Aorta (tissue), 5 donors: ENCODE measurements around the gene ETV3L. TPM values are rescaled to one million over a fixed set of nuclear protein-coding genes. Genes with fewer than 3 reads are reported as not detected.
"Not testable (repeated sequence)": the region's sequence is repeated elsewhere in the genome, so short reads cannot be mapped to it uniquely, and the experiment has no call there.

Experiments
- ATAC-seq: fragments of 200-7000 bp; cut with Tn5 transposase; one replicate; pipeline ENCODE4 v1.9.1; 2022; ENCODE audit warnings: moderate library complexity; ENCODE audit not compliant: low FRiP score
- DNase-seq, 2 donors: peaks; one replicate each; pipeline ENCODE4 v3.0.0-alpha.2; 2020
- H3K27ac ChIP-seq, 2 donors: one replicate each; pipeline ENCODE4 v1.5.1; 2013; ENCODE audit warnings: low read length in 2 of 2, mild to moderate bottlenecking in 2 of 2, moderate library complexity in 2 of 2, control low read depth in 1 of 2, inconsistent platforms in 1 of 2, low read depth in 1 of 2
- H3K27me3 ChIP-seq, 2 donors: one replicate each; pipeline ENCODE4 v1.6.1; 2013; ENCODE audit warnings: control low read depth in 1 of 2, low read length in 1 of 2, mild to moderate bottlenecking in 1 of 2, moderate library complexity in 1 of 2; ENCODE audit not compliant: insufficient read depth in 2 of 2, control insufficient read depth in 1 of 2
- H3K36me3 ChIP-seq, 2 donors: one replicate each; pipeline ENCODE4 v1.6.1; 2013; ENCODE audit warnings: control low read depth in 1 of 2, low read length in 1 of 2, mild to moderate bottlenecking in 1 of 2; ENCODE audit not compliant: insufficient read depth in 2 of 2, control insufficient read depth in 1 of 2
- H3K4me1 ChIP-seq, 2 donors: one replicate each; pipeline ENCODE4 v1.6.1; 2013; ENCODE audit warnings: low read length in 2 of 2, control low read depth in 1 of 2, mild to moderate bottlenecking in 1 of 2, moderate library complexity in 1 of 2; ENCODE audit not compliant: insufficient read depth in 2 of 2, control insufficient read depth in 1 of 2
- H3K4me3 ChIP-seq, 2 donors: one replicate each; pipeline ENCODE4 v1.5.1; 2013; ENCODE audit warnings: low read length in 2 of 2, control low read depth in 1 of 2, mild to moderate bottlenecking in 1 of 2
- H3K9me3 ChIP-seq: one replicate; pipeline ENCODE4 v1.6.1; 2013; ENCODE audit warnings: mild to moderate bottlenecking, low read length; ENCODE audit not compliant: control insufficient read depth
- WGBS, 2 donors: extraction: QIAGEN DNeasy Blood & Tissue Kit; methylation state at CpG; one replicate each; pipeline ENCODE4 v1.1.7; 2013; 5-methylcytosine and 5-hydroxymethylcytosine counted together
- intact Hi-C, 2 donors: fragments of 100-400 bp; cut with DNase I; formaldehyde crosslinking; loops; one replicate each; pipeline versions ENCODE4 v1.14.2 to v1.15.0; 2022
- polyA plus RNA-seq, 2 donors: library from polyadenylated mRNA; stranded (reverse); fragments of 200-250 nt; gene quantifications; one replicate each; pipeline ENCODE4 v1.2.3, GENCODE V29; 2013
- total RNA-seq, 2 donors: library from RNA; stranded (reverse); fragmentation: NEBNext Ultra II Directional; extraction: Animal tissue kit (Norgen Biotek cat#: 25700); gene quantifications; one replicate each; pipeline ENCODE4 v1.2.1, GENCODE V29; 2021
- donor health status: healthy with polysubstance abuse.
- donor health status: Bipolar disorder and iron deficiency.
- donor health status: DM: no; HTN: no; CAD: no.
- donor health status: DM: no; HTN: no; CAD: no.
- donor health status: DM: yes; HTN: yes; CAD: no.

Gene ETV3L
- total and polyA plus RNA-seq, 4 donors, result not detected

DNA sequence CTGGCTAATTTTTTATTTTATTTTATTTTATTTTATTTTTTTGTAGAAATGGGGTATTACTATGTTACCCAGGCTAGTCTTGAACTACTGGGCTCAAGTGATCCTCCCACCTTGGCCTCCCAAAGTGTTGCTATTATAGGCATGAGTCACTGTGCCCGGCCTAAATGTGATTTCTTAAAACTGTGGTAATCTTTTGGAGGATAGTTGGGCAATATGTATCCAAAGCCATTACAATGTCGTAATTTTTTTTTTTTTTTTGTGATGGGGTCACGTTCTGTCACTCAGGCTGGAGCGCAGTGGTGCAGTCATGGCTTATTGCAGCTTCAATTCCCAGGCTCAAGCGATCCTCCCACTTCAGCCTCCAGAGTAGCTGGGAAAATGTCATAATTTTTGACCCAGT is 14.2 kb downstream of the ETV3L start:
- H3K27ac ChIP-seq, result no peak overlapping the region
- no peaks in the 10 kb centered on the region for H3K9me3 ChIP-seq
- ATAC-seq (no peak), DNase-seq (no peak)
- peaks cover 0 to 2% of the 10 kb centered on the region in 2 donors for H3K27me3 ChIP-seq
- no peaks in the 10 kb centered on the region for H3K36me3 ChIP-seq
- no peak overlapping the region for H3K4me3 ChIP-seq
- WGBS, 2 donors, result 83 to 88% methylated on average over 5 of the region's 5 CpGs
- H3K4me1 ChIP-seq, result no peaks in the 10 kb centered on the region
- intact Hi-C loops, result no loop called here

DNA sequence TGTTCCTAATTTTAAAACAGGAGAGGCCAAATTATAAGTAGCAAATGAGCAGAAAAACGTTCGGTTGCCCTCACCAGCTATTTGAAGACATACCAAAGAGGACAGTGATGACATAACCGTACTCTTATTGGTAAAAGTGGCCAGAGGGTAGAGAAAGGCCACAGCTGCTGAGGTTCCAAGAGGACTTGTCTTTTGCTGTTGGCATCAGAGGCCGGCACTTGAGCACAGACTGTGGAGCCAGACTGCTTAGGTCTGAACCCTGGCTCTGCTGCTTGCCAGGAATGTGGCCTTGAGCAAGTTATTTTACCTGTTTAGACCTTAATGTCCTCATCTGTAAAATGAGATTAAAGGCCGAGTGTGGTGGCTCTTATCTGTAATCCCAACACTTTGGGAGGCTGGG is 14.9 kb downstream of the ETV3L start:
- WGBS, 2 donors, result 73 to 75% methylated on average over 5 of the region's 5 CpGs
- no peaks in the 10 kb centered on the region for H3K36me3 ChIP-seq
- ATAC-seq, result no peak
- H3K27me3 ChIP-seq, result peaks cover 0 to 2% of the 10 kb centered on the region in 2 donors
- no peak overlapping the region for H3K4me3 ChIP-seq
- no peak for DNase-seq
- no peak overlapping the region for H3K27ac ChIP-seq
- H3K9me3 ChIP-seq, result no peaks in the 10 kb centered on the region
- H3K4me1 ChIP-seq, result no peaks in the 10 kb centered on the region
- intact Hi-C loops, result no loop called here

DNA sequence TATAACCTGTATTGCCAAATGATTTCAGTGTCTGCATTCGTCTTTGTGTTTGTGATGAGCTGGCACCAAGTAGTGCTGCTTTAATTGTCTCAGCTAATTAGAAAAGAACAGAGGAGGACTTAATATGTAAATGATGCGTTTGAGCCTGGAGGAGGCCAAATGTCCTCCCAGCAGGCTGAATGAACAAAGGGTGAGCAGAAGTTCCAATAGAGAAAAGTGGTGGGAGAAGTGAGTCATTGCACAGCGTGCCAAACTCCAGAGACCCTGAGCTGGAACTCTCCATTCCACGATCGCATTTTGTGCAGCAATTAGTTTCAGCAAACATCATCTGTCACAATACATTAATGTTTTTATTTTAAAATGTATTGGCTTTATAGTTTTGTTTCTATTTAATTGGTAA is 17.9 kb downstream of the ETV3L start:
- WGBS, 2 donors, result 72 to 86% methylated on average over 5 of the region's 5 CpGs
- intact Hi-C loops, result no loop called here

DNA sequence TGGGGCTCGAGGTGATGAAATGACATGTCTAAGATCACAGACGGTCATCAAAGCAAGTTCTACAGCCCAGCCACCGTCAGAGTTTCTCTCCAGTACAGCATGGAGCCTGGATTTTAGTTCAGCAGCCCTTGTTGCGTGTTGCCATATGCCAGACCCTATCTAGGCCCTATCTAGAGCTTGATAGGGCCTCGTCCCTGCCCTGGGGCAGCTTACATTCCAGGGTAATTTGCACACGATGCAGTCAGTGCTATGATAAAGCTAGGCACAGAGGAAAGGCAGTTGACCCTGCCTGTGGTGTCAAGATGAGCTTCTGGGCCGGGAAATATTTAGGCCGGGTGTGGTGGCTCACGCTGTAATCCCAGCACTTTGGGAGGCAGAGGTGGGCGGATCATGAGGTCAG is 18.9 kb downstream of the ETV3L start:
- Histone ChIP-seq H3K27ac (no peak overlapping the region), H3K4me1 (no peaks in the 10 kb centered on the region), H3K27me3 (peaks cover 0 to 2% of the 10 kb centered on the region in 2 donors), H3K9me3 (no peaks in the 10 kb centered on the region), H3K36me3 (no peaks in the 10 kb centered on the region), H3K4me3 (no peak overlapping the region)
- intact Hi-C loops, result no loop called here
- WGBS, 2 donors, result 89 to 91% methylated on average over 10 of the region's 10 CpGs
- DNase-seq, result no peak
- no peak for ATAC-seq

More for the DNA sequence above, 17.9 kb downstream of the ETV3L start:
- Histone ChIP-seq H3K4me1 (no peaks in the 10 kb centered on the region), H3K36me3 (no peaks in the 10 kb centered on the region), H3K27ac (no peak overlapping the region), H3K27me3 (peaks cover 0 to 2% of the 10 kb centered on the region in 2 donors), H3K4me3 (no peak overlapping the region), H3K9me3 (no peaks in the 10 kb centered on the region)
- DNase-seq (no peak), ATAC-seq (no peak)

GRCh38 chr1:157077394-157077793 is 22.2 kb downstream of the ETV3L start:
- Histone ChIP-seq H3K4me1 (no peaks in the 10 kb centered on the region), H3K27ac (no peak overlapping the region), H3K36me3 (no peaks in the 10 kb centered on the region), H3K9me3 (no peaks in the 10 kb centered on the region), H3K4me3 (no peak overlapping the region), H3K27me3 (no peaks in the 10 kb centered on the region)
- no peak for ATAC-seq
- WGBS, 2 donors, result 96 to 97% methylated on average over 1 of the region's 1 CpG
- no peak for DNase-seq
- intact Hi-C loops, result loop anchor here in 1 of 2 donors (10.0 kb wide), 1 partner anchor 183 kb away; the partner anchor contains the start of gene PEAR1

DNA sequence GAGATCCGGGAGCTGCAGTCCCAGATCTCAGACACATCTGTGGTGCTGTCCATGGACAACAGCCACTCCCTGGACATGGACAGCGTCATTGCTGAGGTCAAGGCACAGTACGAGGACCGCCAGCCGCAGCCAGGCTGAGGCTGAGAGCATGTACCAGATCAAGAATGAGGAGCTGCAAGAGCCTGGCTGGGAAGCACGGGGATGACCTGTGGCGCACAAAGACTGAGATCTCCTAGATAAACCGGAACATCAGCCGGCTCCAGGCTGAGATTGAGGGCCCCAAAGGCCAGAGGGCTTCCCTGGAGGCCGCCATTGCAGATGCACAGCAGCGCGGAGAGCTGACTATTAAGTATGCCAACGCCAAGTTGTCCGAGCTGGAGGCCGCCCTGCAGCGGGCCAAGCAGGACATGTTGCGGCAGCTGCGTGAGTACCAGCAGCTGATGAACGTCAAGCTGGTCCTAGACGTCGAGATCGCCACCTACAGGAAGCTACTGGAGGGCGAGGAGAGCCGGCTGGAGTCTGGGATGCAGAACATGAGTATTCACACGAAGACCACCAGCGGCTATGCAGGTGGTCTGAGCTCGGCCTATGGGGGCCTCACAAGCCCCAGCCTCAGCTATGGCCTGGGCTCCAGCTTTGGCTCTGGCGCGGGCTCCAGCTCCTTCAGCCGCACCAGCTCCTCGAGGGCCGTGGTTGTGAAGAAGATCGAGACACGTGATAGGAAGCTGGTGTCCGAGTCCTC is 25.5 kb downstream of the ETV3L start:
- ATAC-seq, result no peak
- H3K9me3 ChIP-seq, result no peaks in the 10 kb centered on the region
- no peaks in the 10 kb centered on the region for H3K36me3 ChIP-seq
- peak; percentile 83 to 89 for DNase-seq
- H3K27me3 ChIP-seq, result no peaks in the 10 kb centered on the region
- no peak overlapping the region for H3K27ac ChIP-seq
- 29 to 30% methylated on average over 34 to 35 of the region's 35 CpGs for WGBS, 2 donors
- H3K4me1 ChIP-seq, result no peaks in the 10 kb centered on the region
- intact Hi-C loops, result loop anchor here in 1 of 2 donors (10.0 kb wide), 1 partner anchor 179 kb away; the partner anchor contains the start of gene PEAR1
- no peak overlapping the region for H3K4me3 ChIP-seq

DNA sequence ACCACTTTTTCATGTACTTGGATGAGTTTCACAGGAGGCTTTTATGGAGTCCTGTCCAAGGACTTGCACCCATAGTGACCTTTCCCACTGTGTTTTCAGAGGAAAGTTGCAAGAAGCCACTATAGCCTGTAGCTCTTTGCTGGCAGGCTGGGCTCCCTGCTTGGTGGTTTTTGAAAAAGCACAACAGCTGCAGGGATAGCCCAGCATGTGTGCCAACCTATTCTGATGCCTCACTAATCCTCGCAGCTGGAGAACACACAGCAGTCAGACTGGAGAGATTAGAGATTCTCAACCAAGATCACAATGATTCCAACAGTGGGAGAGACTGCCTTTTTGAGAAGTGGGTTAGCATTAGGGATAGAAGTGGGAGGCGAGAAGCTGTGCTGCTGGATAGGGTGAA is 30.0 kb downstream of the ETV3L start:
- no peaks in the 10 kb centered on the region for H3K36me3 ChIP-seq
- no peak for DNase-seq
- no peaks in the 10 kb centered on the region for H3K9me3 ChIP-seq
- intact Hi-C loops, result no loop called here
- H3K27ac ChIP-seq, result no peak overlapping the region
- no peaks in the 10 kb centered on the region for H3K4me1 ChIP-seq
- H3K4me3 ChIP-seq, result no peak overlapping the region
- H3K27me3 ChIP-seq, result no peaks in the 10 kb centered on the region
- 70 to 82% methylated on average over 2 of the region's 2 CpGs for WGBS, 2 donors
- ATAC-seq, result no peak

GRCh38 chr1:157059241-157059640 is 40.4 kb downstream of the ETV3L start:
- WGBS, 2 donors, result 61 to 66% methylated on average over 3 of the region's 3 CpGs
- ATAC-seq, H3K27me3 ChIP-seq, H3K9me3 ChIP-seq, H3K4me3 ChIP-seq, DNase-seq, intact Hi-C loops, H3K4me1 ChIP-seq, H3K36me3 ChIP-seq, H3K27ac ChIP-seq: not testable (repeated sequence)

GRCh38 chr1:157056269-157056668 is 43.3 kb downstream of the ETV3L start:
- Histone ChIP-seq H3K4me1 (no peaks in the 10 kb centered on the region), H3K36me3 (no peaks in the 10 kb centered on the region), H3K27ac (no peak overlapping the region), H3K27me3 (no peaks in the 10 kb centered on the region), H3K4me3 (no peak overlapping the region), H3K9me3 (peaks cover 2% of the 10 kb centered on the region)
- WGBS, 2 donors, result 64 to 65% methylated on average over 1 of the region's 1 CpG
- DNase-seq (no peak), ATAC-seq (no peak)
- intact Hi-C loops, result no loop called here
